Mammary epithelial cell (primary cell): ENCODE data around the gene STK24.

ENCODE experiments used
- EZH2 ChIP-seq: IDR thresholded peaks from 2 replicates; pipeline ENCODE4 v1.6.1; 2012; ENCODE audit warnings: low read length, inconsistent platforms, borderline replicate concordance
- TF ChIP-seq, protein P1 (sequence below), 2 donors: IDR thresholded peaks in 1 of 2; conservative IDR thresholded peaks in 1 of 2; 2 replicates each; pipeline ENCODE4 v1.5.1; 2011 to 2012; ENCODE audit warnings: inconsistent platforms in 2 of 2, low read length in 2 of 2, mild to moderate bottlenecking in 2 of 2, control low read depth in 1 of 2, low read depth in 1 of 2; ENCODE audit not compliant: insufficient read depth in 1 of 2; ENCODE audit errors: extremely low read depth in 1 of 2

DNA sequence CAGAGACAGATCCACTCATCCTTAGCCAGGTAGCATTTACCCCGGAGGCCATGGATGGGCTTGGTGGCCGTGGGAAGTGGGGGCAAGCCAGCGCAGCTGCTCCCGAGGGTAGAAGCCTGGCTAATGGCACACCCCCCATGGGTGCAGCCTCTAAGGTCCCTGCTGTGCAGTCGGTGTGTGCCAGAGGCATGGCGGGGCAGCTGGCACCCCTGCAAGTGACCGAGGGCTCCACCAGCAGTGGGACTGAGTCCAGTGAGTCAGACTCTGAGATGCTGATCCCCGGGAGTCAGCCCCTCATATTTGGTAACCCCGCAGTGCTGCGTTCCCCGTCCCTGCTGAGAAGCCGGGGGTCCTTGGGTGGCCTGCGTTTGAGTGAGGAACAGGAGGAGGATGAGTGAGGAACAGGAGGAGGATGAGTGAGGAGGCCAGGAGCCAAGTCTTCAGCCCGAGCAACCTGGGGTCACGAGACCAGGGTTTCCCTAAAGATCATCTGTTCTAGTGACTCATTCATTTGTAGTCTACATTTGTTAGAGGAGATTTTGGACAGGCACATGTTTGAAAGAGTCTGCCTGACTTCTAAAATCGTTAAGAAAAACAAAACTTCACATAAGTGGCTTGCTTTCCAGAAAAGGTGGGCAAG lies 180.7 kb downstream of the STK24 start:
- TF ChIP-seq, protein P1, sequence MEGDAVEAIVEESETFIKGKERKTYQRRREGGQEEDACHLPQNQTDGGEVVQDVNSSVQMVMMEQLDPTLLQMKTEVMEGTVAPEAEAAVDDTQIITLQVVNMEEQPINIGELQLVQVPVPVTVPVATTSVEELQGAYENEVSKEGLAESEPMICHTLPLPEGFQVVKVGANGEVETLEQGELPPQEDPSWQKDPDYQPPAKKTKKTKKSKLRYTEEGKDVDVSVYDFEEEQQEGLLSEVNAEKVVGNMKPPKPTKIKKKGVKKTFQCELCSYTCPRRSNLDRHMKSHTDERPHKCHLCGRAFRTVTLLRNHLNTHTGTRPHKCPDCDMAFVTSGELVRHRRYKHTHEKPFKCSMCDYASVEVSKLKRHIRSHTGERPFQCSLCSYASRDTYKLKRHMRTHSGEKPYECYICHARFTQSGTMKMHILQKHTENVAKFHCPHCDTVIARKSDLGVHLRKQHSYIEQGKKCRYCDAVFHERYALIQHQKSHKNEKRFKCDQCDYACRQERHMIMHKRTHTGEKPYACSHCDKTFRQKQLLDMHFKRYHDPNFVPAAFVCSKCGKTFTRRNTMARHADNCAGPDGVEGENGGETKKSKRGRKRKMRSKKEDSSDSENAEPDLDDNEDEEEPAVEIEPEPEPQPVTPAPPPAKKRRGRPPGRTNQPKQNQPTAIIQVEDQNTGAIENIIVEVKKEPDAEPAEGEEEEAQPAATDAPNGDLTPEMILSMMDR (conservative IDR thresholded peaks at IDR 0.05 in 1 of 2, IDR thresholded peaks at IDR 0.05 in 1 of 2; ENCODE audit: extremely low read depth in 1 of 2, insufficient read depth in 1 of 2, low read depth in 1 of 2, low read length in 2 of 2): no peak
- TF ChIP-seq EZH2: no peak
